D341Med (cell line): ENCODE measurements around the gene GLRA3.
"Not testable (repeated sequence)": the region's sequence is repeated elsewhere in the genome, so short reads cannot be mapped to it uniquely, and the experiment has no call there.

Experiments
- DNase-seq: peaks from one replicate; pipeline ENCODE4 v3.0.0; 2012; ENCODE audit warnings: low spot score

The GLRA3 gene

DNA sequence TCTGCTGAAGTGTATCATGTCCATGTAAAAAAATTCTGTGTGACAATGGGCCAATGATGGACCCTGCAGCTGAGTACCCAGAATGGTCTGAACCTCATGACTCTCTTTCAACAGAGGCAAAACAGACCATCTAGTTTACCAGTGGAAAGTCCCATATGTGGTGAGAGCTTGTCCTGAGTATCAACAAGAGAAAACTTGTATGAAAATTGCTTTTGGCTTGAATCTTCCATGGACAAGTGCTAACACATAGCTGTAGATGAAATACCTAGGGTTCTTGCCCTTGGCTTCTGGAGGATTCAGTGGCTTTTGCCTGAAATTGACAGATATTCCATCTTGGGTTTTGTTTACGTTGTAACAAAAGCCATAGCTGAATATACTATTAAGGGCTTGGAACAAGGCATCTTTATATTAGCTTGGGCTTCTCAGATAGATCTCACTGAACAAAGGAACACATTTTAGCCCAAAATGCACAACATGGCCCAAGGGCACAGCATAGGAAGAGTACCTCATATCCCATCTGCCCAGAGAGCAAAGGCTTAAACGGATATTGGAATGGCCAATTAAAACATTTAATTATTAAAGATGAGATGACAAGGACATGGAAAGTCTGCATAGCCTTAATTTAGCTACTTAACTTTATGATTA lies 178.2 kb downstream of the GLRA3 start:
- no peak for DNase-seq

DNA sequence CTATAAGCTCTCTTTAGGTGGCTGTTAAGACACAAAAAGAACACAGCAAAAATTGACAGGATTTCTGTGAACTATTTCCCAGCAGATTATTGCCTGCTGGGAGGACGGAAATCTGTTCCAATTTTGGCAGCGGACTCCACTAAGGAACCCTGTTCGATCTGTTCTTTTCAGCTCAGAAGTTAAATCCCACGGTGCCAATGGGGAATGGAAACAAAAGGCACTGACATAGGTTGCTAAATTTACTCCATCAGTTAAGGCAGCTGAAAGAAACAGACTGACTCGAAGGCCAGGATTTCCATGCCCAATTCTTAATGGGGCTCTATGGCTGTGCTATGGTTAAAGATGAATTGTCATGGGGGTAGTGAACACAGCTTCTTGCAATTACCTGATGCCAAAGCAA lies 180.2 kb downstream of the GLRA3 start:
- no peak for DNase-seq

GRCh38 chr4:174646326-174646725 lies 182.7 kb downstream of the GLRA3 start:
- no peak for DNase-seq

DNA sequence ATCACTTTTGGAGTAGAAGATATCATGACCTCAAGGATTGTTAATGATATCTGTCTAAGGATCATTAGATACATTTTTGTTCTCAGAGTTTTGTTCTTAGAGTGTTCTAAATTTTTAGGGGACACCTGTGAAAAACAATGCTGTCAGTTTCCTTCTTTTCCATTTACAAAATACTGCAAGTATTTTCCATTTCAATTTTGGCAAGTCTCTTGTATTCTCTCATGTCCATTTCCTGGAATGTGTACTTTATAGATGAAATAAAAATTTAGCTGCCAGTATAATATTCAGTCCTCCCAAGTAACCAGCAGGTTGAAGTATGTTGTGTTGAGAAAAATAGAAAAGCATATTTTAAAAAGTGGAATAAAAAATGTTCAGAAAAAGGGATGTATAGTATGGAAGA lies 188.9 kb downstream of the GLRA3 start:
- no peak for DNase-seq

DNA sequence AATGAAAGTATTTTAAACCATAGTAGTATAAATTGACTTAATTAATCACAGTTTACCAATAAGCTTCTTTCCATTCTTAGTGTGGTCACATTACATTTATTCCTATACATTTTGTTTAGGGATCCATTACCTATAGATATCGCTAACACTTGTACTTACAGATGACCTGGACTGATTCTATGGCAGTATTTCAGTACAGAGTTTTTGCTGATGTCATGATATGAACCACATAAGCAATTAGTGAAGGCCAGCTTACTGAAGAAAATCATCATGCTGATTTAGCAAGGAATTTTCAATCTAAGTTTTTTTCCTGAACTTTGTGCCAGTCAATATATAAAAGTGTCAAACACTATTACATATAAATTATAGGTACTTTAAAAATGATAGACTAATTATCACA lies 193.3 kb downstream of the GLRA3 start:
- no peak for DNase-seq

- DNase-seq = no peak
These were observed 195.6 kb downstream of the GLRA3 start for GRCh38 chr4:174633399-174633798.

DNA sequence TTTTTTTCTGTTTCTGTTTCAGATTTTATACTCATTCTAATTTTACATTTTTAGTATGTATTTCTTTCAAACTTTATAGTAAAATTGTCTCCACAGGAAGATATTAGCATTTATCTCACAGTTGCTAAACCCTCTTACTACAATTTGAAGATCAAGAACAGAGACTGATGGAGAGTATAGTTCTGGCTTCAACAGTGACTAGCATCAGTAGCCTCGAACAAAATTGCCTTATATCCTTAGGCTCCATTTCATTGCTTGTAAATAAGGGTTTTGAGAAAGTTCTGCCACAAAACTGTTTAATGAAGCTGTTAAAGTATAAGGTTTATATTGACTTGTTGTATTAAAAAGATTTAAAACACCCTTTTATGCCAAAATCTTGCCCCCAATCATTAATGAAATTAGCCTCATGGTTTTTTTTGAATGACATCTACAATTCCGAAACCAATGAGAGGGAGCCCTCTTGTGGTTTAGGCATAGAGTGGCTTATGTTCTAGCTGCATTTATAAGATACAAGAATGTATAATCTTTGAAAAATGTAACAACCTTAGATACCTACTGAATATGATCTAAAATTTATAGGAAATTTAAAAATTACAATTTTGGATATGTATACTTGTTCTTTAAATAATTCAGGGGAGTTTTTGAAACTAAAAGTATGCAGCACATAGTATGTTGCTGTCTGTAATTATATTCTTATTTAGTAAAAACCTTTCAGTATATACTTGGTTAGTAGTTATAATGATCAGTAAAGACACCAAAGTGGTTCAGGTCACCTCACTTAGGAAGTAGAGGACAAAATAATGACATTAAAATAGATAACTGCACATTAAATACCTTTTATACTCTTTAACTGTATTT lies 196.9 kb downstream of the GLRA3 start:
- peak; percentile 30 for DNase-seq

DNA sequence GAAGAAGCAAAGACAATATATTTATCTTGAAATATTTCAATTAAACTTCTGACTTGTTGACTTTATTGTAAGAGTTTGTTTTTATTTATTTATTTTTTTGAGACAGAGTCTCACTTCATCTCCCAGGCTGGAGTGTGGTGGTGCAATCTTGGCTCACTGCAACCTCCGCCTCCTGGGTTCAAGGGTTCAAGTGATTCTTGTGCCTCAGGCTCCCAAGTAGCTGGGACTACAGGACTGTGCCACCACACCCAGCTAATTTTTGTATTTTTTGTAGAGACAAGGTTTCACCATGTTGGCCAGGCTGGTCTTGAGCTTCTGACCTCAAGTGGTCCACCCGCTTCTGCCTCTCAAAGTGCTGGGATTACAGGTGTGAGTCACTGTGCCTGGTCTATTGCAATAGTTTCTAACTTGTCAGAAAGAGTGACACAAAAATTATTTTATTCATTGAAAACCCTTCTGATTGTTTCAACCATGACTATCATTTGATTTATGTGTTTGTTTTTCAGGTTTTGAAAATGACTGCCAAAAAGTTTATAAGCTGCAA lies 199.1 kb downstream of the GLRA3 start:
- not testable (repeated sequence) for DNase-seq

- DNase-seq = no peak
These were observed 199.8 kb downstream of the GLRA3 start for GRCh38 chr4:174629265-174629664.

- no peak for DNase-seq
These were observed 200.9 kb downstream of the GLRA3 start for GRCh38 chr4:174628191-174628590.

GRCh38 chr4:174627473-174627872 lies 201.6 kb downstream of the GLRA3 start:
- no peak for DNase-seq

GRCh38 chr4:174626342-174627008 lies 202.6 kb downstream of the GLRA3 start:
- DNase-seq = no peak

DNA sequence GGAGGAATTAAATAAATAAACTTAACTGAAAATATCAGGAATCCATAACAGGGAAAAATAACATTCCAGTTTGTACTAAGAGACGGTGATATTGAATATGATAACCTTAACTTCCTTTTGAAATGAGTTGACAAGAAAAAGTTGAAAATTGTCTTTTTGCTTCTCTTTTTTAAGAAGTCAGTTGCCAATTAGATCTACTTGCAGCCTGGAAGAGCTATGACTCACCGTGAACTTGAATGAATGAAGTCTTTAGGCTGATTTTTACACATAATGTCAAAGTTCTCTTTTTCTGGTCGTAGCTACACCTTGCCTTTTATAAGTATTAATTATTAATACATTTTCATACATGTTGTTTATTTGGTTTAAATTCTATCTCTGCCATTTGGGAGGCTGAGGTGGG lies 212.4 kb downstream of the GLRA3 start:
- no peak for DNase-seq

GRCh38 chr4:174613979-174614378 lies 215.1 kb downstream of the GLRA3 start:
- DNase-seq = no peak

- no peak for DNase-seq
These were observed 217.3 kb downstream of the GLRA3 start for GRCh38 chr4:174611792-174612191.

DNA sequence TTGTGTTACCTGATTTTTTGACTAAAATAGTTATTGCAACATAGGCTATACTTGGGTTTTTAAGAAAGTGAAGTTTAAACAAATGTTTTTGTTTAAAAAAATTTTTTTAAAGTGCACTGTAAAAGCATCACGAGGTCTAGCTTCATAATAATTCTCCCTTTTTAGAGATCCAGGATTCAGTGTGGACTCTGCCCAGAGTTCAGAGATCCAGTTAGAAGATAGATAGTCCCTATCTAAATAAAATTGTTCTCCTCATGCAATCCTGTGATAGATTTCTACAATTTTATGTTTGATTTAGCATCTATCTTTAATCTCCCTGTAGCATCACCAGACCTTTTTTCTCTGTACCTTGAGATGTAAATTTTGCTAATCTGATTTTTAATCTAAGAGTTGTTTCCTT lies 221.3 kb downstream of the GLRA3 start:
- no peak for DNase-seq

DNA sequence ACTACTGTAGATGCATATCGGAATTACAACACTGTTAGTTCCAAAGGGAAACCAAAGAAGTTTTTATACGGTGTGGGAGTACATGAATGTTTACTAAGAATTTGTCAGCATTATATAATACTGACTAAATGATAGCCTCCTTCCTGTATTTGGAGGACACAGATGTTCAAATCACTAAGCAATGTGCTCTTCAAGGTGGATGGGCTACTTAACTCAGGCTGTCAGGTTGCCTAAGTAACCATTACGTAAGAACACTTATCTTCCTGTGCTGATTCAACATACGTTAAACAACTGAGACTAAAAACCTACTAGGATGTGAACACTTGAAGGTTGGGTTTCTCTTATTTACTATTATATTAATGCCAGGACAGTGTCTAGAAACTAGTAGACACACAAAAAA lies 224.8 kb downstream of the GLRA3 start:
- DNase-seq = no peak

DNA sequence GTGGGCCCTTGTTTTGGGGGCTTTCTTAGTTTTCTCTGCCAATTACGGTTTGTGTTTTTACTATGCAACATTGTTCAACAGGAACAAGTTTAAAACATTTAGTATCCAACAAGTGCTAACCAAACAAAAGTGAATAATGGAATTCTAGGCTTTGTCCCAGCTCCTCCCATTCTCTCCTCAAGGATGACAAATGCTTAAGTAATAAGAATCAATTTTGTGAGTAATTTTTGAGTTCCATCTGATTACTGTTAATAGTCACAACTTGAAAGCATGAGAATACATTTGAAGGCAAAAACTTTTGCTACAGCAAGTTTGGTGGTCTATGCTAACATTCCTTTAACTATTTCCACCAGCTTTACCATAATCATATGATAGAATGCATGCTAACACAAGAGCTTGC lies 228.7 kb downstream of the GLRA3 start:
- DNase-seq = no peak

GRCh38 chr4:174598800-174599199 lies 230.2 kb downstream of the GLRA3 start:
- DNase-seq = no peak

DNA sequence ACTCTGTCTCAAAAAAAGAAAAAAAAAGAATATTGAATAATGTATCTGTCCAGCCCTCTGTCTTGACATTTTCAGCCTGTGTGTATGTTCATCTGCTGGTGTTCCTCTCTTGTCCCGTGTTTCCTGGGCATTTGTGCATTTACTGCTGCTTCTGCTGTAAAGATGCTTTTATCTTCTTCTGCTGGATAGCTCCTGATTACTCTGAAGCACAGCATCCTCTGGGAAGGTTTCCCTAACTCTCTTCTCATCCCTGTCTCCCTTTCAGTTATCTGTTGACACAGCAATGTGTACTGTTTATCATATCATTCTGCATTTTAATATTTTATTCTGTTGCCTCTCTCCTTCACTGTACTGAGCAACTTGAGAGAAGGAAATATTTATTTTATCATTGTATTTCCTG lies 232.5 kb downstream of the GLRA3 start:
- DNase-seq = no peak

- no peak for DNase-seq
These were observed 233.7 kb downstream of the GLRA3 start for GRCh38 chr4:174595141-174595929.

GRCh38 chr4:174593701-174594100 lies 235.3 kb downstream of the GLRA3 start:
- no peak for DNase-seq
